Measurements from ENCODE around the gene ROGDI. TPM values are rescaled to one million over a fixed set of nuclear protein-coding genes. Genes with fewer than 3 reads are reported as not detected.

Gene ROGDI
- total RNA-seq, 1 experiment from 2014 or later, result 2.9 TPM

- no peak for DNase-seq (ENCODE audit: low read depth, low spot score)
- in situ Hi-C loops (cut with HindIII; ENCODE audit: low pct_unique_long_range_greater_than_20kb, low sequenced_read_pairs), result no loop called here
Measured at GRCh38 chr16:4826526-4826925, 24.1 kb upstream of the ROGDI start.

- DNase-seq (ENCODE audit: low read depth, low spot score), result no peak
- in situ Hi-C loops (cut with HindIII; ENCODE audit: low pct_unique_long_range_greater_than_20kb, low sequenced_read_pairs), result no loop called here
Measured at GRCh38 chr16:4825196-4825595, 22.8 kb upstream of the ROGDI start.

GRCh38 chr16:4820652-4821051 is 18.2 kb upstream of the ROGDI start:
- in situ Hi-C loops (cut with HindIII; ENCODE audit: low pct_unique_long_range_greater_than_20kb, low sequenced_read_pairs), result no loop called here

GRCh38 chr16:4814542-4815173 is 12.2 kb upstream of the ROGDI start:
- in situ Hi-C loops (cut with HindIII; ENCODE audit: low pct_unique_long_range_greater_than_20kb, low sequenced_read_pairs), result no loop called here
- no peak for DNase-seq (ENCODE audit: low read depth, low spot score)

More at GRCh38 chr16:4820652-4821051, 18.2 kb upstream of the ROGDI start:
- no peak for DNase-seq (ENCODE audit: low read depth, low spot score)

GRCh38 chr16:4814046-4814445 is 11.6 kb upstream of the ROGDI start:
- no peak for DNase-seq (ENCODE audit: low read depth, low spot score)
- in situ Hi-C loops (cut with HindIII; ENCODE audit: low pct_unique_long_range_greater_than_20kb, low sequenced_read_pairs), result no loop called here

- in situ Hi-C loops (cut with HindIII; ENCODE audit: low pct_unique_long_range_greater_than_20kb, low sequenced_read_pairs), result no loop called here
Measured at GRCh38 chr16:4813251-4814003, 11.0 kb upstream of the ROGDI start.

GRCh38 chr16:4811773-4812172 is 9.3 kb upstream of the ROGDI start:
- in situ Hi-C loops (cut with HindIII; ENCODE audit: low pct_unique_long_range_greater_than_20kb, low sequenced_read_pairs), result no loop called here

More at GRCh38 chr16:4813251-4814003, 11.0 kb upstream of the ROGDI start:
- no peak for DNase-seq (ENCODE audit: low read depth, low spot score)

GRCh38 chr16:4811242-4811641 is 8.8 kb upstream of the ROGDI start:
- no peak for DNase-seq (ENCODE audit: low read depth, low spot score)
- in situ Hi-C loops (cut with HindIII; ENCODE audit: low pct_unique_long_range_greater_than_20kb, low sequenced_read_pairs), result no loop called here

More at GRCh38 chr16:4811773-4812172, 9.3 kb upstream of the ROGDI start:
- no peak for DNase-seq (ENCODE audit: low read depth, low spot score)

- in situ Hi-C loops (cut with HindIII; ENCODE audit: low pct_unique_long_range_greater_than_20kb, low sequenced_read_pairs), result no loop called here
Measured at GRCh38 chr16:4806280-4806679, 3.8 kb upstream of the ROGDI start.

GRCh38 chr16:4805231-4805630 is 2.8 kb upstream of the ROGDI start:
- in situ Hi-C loops (cut with HindIII; ENCODE audit: low pct_unique_long_range_greater_than_20kb, low sequenced_read_pairs), result no loop called here
- no peak for DNase-seq (ENCODE audit: low read depth, low spot score)

More at GRCh38 chr16:4806280-4806679, 3.8 kb upstream of the ROGDI start:
- no peak for DNase-seq (ENCODE audit: low read depth, low spot score)

- DNase-seq (ENCODE audit: low read depth, low spot score), result no peak
- in situ Hi-C loops (cut with HindIII; ENCODE audit: low pct_unique_long_range_greater_than_20kb, low sequenced_read_pairs), result no loop called here
Measured at GRCh38 chr16:4803898-4804762, 1.7 kb upstream of the ROGDI start.

GRCh38 chr16:4803401-4803844 is 990 bp upstream of the ROGDI start:
- DNase-seq (ENCODE audit: low read depth, low spot score), result no peak
- in situ Hi-C loops (cut with HindIII; ENCODE audit: low pct_unique_long_range_greater_than_20kb, low sequenced_read_pairs), result no loop called here

GRCh38 chr16:4802659-4803287 is 340 bp upstream of the ROGDI start:
- in situ Hi-C loops (cut with HindIII; ENCODE audit: low pct_unique_long_range_greater_than_20kb, low sequenced_read_pairs), result no loop called here
- peak; percentile 89 for DNase-seq (ENCODE audit: low read depth, low spot score)

- DNase-seq (ENCODE audit: low read depth, low spot score), result no peak
- in situ Hi-C loops (cut with HindIII; ENCODE audit: low pct_unique_long_range_greater_than_20kb, low sequenced_read_pairs), result no loop called here
Measured at GRCh38 chr16:4801051-4801961, 1.1 kb downstream of the ROGDI start.

GRCh38 chr16:4800290-4801041 is 2.0 kb downstream of the ROGDI start:
- in situ Hi-C loops (cut with HindIII; ENCODE audit: low pct_unique_long_range_greater_than_20kb, low sequenced_read_pairs), result no loop called here
- DNase-seq (ENCODE audit: low read depth, low spot score), result no peak

- in situ Hi-C loops (cut with HindIII; ENCODE audit: low pct_unique_long_range_greater_than_20kb, low sequenced_read_pairs), result no loop called here
- DNase-seq (ENCODE audit: low read depth, low spot score), result no peak
Measured at GRCh38 chr16:4799171-4799855, 3.1 kb downstream of the ROGDI start.

Measured in SK-MEL-5 (cell line).